GM12864 (cell line): ENCODE data around the gene TEAD2.

ENCODE experiments used
- DNase-seq: peaks from one replicate; pipeline ENCODE4 v3.0.0-alpha.2; 2011; ENCODE audit warnings: low read depth
- H3K4me3 ChIP-seq: 2 replicates; pipeline ENCODE4 v1.5.1; 2011; ENCODE audit warnings: mild to moderate bottlenecking, low read depth, low read length, control low read depth
- TF ChIP-seq, protein P1 (sequence below): IDR thresholded peaks from 2 replicates; pipeline ENCODE4 v1.5.1; 2011; ENCODE audit warnings: low read depth, mild to moderate bottlenecking, moderate library complexity, low read length, control low read depth, inconsistent platforms; ENCODE audit errors: missing control alignments

Gene TEAD2

DNA sequence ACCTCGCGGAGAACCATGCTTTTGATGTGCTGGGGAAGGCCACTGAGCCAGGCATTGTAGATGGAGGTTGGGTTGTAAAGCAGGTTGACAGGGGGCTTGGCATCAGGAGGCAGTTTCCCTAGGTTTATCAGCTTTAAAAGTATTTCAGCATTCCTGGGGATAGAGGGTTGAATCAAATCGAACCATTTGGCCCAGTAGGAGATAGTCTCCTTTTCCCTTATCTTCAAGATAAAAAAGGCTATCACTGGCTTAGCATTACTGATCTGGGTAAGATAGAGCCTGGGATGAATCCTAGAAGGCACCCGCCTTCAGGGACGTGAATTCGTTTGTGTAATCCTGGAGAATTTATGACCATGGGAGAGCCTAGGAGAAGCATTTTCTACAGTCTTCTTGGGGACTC lies 67.8 kb downstream of the TEAD2 start:
- TF ChIP-seq, protein P1, sequence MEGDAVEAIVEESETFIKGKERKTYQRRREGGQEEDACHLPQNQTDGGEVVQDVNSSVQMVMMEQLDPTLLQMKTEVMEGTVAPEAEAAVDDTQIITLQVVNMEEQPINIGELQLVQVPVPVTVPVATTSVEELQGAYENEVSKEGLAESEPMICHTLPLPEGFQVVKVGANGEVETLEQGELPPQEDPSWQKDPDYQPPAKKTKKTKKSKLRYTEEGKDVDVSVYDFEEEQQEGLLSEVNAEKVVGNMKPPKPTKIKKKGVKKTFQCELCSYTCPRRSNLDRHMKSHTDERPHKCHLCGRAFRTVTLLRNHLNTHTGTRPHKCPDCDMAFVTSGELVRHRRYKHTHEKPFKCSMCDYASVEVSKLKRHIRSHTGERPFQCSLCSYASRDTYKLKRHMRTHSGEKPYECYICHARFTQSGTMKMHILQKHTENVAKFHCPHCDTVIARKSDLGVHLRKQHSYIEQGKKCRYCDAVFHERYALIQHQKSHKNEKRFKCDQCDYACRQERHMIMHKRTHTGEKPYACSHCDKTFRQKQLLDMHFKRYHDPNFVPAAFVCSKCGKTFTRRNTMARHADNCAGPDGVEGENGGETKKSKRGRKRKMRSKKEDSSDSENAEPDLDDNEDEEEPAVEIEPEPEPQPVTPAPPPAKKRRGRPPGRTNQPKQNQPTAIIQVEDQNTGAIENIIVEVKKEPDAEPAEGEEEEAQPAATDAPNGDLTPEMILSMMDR, result no peak
- no peak for DNase-seq
- H3K4me3 ChIP-seq, result no peak overlapping the region
